ENCODE data around the gene RASSF8. TPM values are rescaled to one million over a fixed set of nuclear protein-coding genes. Genes with fewer than 3 reads are reported as not detected.
A peak's percentile ranks its signal among the peaks of the same experiment; 100 is the strongest.

The RASSF8 gene
- polyA plus RNA-seq, 4 donors = 0.22 to 6.0 (median 2.6) TPM

- Histone ChIP-seq H3K4me1 (ENCODE audit: control insufficient read depth in 3 of 3, insufficient read depth in 2 of 3, low read depth in 1 of 3, low read length in 2 of 3) (peaks cover 0 to 10% (median 0%) of the 10 kb centered on the region in 3 donors), H3K4me3 (ENCODE audit: low read depth in 1 of 3, low read length in 3 of 3) (no peak overlapping the region), H3K9me3 (ENCODE audit: control insufficient read depth in 2 of 2, insufficient read depth in 1 of 2, low read depth in 1 of 2, low read length in 1 of 2) (no peaks in the 10 kb centered on the region), H3K27me3 (ENCODE audit: control insufficient read depth in 3 of 3, insufficient read depth in 3 of 3, low read length in 3 of 3) (no peaks in the 10 kb centered on the region), H3K27ac (ENCODE audit: low read depth in 1 of 3, low read length in 2 of 3) (no peak overlapping the region), H3K36me3 (ENCODE audit: control insufficient read depth in 3 of 3, insufficient read depth in 2 of 3, low read depth in 1 of 3, low read length in 3 of 3) (no peaks in the 10 kb centered on the region)
- DNase-seq = no peak
- 69 to 77% (median 72%) methylated on average over 4 of the region's 4 CpGs for WGBS, 3 donors
- no peak for FAIRE-seq
These were observed 147.9 kb downstream of the RASSF8 start for GRCh38 chr12:26106347-26106746.

- FAIRE-seq = no peak
These were observed 150.4 kb downstream of the RASSF8 start for GRCh38 chr12:26108915-26109314.

GRCh38 chr12:26109343-26109881 lies 150.9 kb downstream of the RASSF8 start:
- H3K27ac ChIP-seq (ENCODE audit: low read depth in 1 of 3, low read length in 2 of 3) = no peak overlapping the region
- no peak for FAIRE-seq
- no peaks in the 10 kb centered on the region for H3K27me3 ChIP-seq (ENCODE audit: control insufficient read depth in 3 of 3, insufficient read depth in 3 of 3, low read length in 3 of 3)
- H3K4me3 ChIP-seq (ENCODE audit: low read depth in 1 of 3, low read length in 3 of 3) = no peak overlapping the region
- no peaks in the 10 kb centered on the region for H3K36me3 ChIP-seq (ENCODE audit: control insufficient read depth in 3 of 3, insufficient read depth in 2 of 3, low read depth in 1 of 3, low read length in 3 of 3)
- 69 to 82% (median 74%) methylated on average over 10 of the region's 10 CpGs for WGBS, 3 donors
- peaks cover 0 to 24% (median 5%) of the 10 kb centered on the region in 3 donors for H3K4me1 ChIP-seq (ENCODE audit: control insufficient read depth in 3 of 3, insufficient read depth in 2 of 3, low read depth in 1 of 3, low read length in 2 of 3)
- no peaks in the 10 kb centered on the region for H3K9me3 ChIP-seq (ENCODE audit: control insufficient read depth in 2 of 2, insufficient read depth in 1 of 2, low read depth in 1 of 2, low read length in 1 of 2)
- no peak for DNase-seq

More at GRCh38 chr12:26108915-26109314, 150.4 kb downstream of the RASSF8 start:
- DNase-seq = no peak
- Histone ChIP-seq H3K4me1 (ENCODE audit: control insufficient read depth in 3 of 3, insufficient read depth in 2 of 3, low read depth in 1 of 3, low read length in 2 of 3) (peaks cover 0 to 24% (median 5%) of the 10 kb centered on the region in 3 donors), H3K27me3 (ENCODE audit: control insufficient read depth in 3 of 3, insufficient read depth in 3 of 3, low read length in 3 of 3) (no peaks in the 10 kb centered on the region), H3K27ac (ENCODE audit: low read depth in 1 of 3, low read length in 2 of 3) (no peak overlapping the region), H3K9me3 (ENCODE audit: control insufficient read depth in 2 of 2, insufficient read depth in 1 of 2, low read depth in 1 of 2, low read length in 1 of 2) (no peaks in the 10 kb centered on the region), H3K4me3 (ENCODE audit: low read depth in 1 of 3, low read length in 3 of 3) (no peak overlapping the region), H3K36me3 (ENCODE audit: control insufficient read depth in 3 of 3, insufficient read depth in 2 of 3, low read depth in 1 of 3, low read length in 3 of 3) (no peaks in the 10 kb centered on the region)
- WGBS, 3 donors = 73 to 79% (median 75%) methylated on average over 2 of the region's 2 CpGs

GRCh38 chr12:26112232-26112631 lies 153.8 kb downstream of the RASSF8 start:
- H3K4me3 ChIP-seq (ENCODE audit: low read depth in 1 of 3, low read length in 3 of 3) = no peak overlapping the region
- H3K27me3 ChIP-seq (ENCODE audit: control insufficient read depth in 3 of 3, insufficient read depth in 3 of 3, low read length in 3 of 3) = no peaks in the 10 kb centered on the region
- WGBS, 3 donors = 76 to 79% (median 78%) methylated on average over 6 of the region's 6 CpGs
- no peaks in the 10 kb centered on the region for H3K36me3 ChIP-seq (ENCODE audit: control insufficient read depth in 3 of 3, insufficient read depth in 2 of 3, low read depth in 1 of 3, low read length in 3 of 3)
- DNase-seq = no peak
- H3K9me3 ChIP-seq (ENCODE audit: control insufficient read depth in 2 of 2, insufficient read depth in 1 of 2, low read depth in 1 of 2, low read length in 1 of 2) = no peaks in the 10 kb centered on the region
- H3K4me1 ChIP-seq (ENCODE audit: control insufficient read depth in 3 of 3, insufficient read depth in 2 of 3, low read depth in 1 of 3, low read length in 2 of 3) = peaks cover 2 to 50% (median 11%) of the 10 kb centered on the region in 3 donors
- H3K27ac ChIP-seq (ENCODE audit: low read depth in 1 of 3, low read length in 2 of 3) = peak overlapping the region in 1 of 3 donors; percentile 99
- FAIRE-seq = no peak

GRCh38 chr12:26112703-26113147 lies 154.2 kb downstream of the RASSF8 start:
- no peaks in the 10 kb centered on the region for H3K36me3 ChIP-seq (ENCODE audit: control insufficient read depth in 3 of 3, insufficient read depth in 2 of 3, low read depth in 1 of 3, low read length in 3 of 3)
- FAIRE-seq = no peak
- WGBS, 3 donors = 28 to 69% (median 50%) methylated on average over 8 of the region's 8 CpGs
- H3K4me1 ChIP-seq (ENCODE audit: control insufficient read depth in 3 of 3, insufficient read depth in 2 of 3, low read depth in 1 of 3, low read length in 2 of 3) = peaks cover 2 to 53% (median 11%) of the 10 kb centered on the region in 3 donors
- peak in 1 of 2 donors; percentile 36 for DNase-seq
- peak overlapping the region in 1 of 3 donors; percentile 99 for H3K27ac ChIP-seq (ENCODE audit: low read depth in 1 of 3, low read length in 2 of 3)
- no peaks in the 10 kb centered on the region for H3K27me3 ChIP-seq (ENCODE audit: control insufficient read depth in 3 of 3, insufficient read depth in 3 of 3, low read length in 3 of 3)
- no peak overlapping the region for H3K4me3 ChIP-seq (ENCODE audit: low read depth in 1 of 3, low read length in 3 of 3)
- no peaks in the 10 kb centered on the region for H3K9me3 ChIP-seq (ENCODE audit: control insufficient read depth in 2 of 2, insufficient read depth in 1 of 2, low read depth in 1 of 2, low read length in 1 of 2)

- DNase-seq = peak; percentile 12 to 68
- no peak for FAIRE-seq
- WGBS, 3 donors = 13 to 30% (median 19%) methylated on average over 6 of the region's 6 CpGs
- peaks cover 2 to 53% (median 11%) of the 10 kb centered on the region in 3 donors for H3K4me1 ChIP-seq (ENCODE audit: control insufficient read depth in 3 of 3, insufficient read depth in 2 of 3, low read depth in 1 of 3, low read length in 2 of 3)
- H3K27ac ChIP-seq (ENCODE audit: low read depth in 1 of 3, low read length in 2 of 3) = peak overlapping the region in 2 of 3 donors; percentile 79 to 99
- no peak overlapping the region for H3K4me3 ChIP-seq (ENCODE audit: low read depth in 1 of 3, low read length in 3 of 3)
- H3K27me3 ChIP-seq (ENCODE audit: control insufficient read depth in 3 of 3, insufficient read depth in 3 of 3, low read length in 3 of 3) = no peaks in the 10 kb centered on the region
- no peaks in the 10 kb centered on the region for H3K9me3 ChIP-seq (ENCODE audit: control insufficient read depth in 2 of 2, insufficient read depth in 1 of 2, low read depth in 1 of 2, low read length in 1 of 2)
- H3K36me3 ChIP-seq (ENCODE audit: control insufficient read depth in 3 of 3, insufficient read depth in 2 of 3, low read depth in 1 of 3, low read length in 3 of 3) = no peaks in the 10 kb centered on the region
These were observed 154.7 kb downstream of the RASSF8 start for GRCh38 chr12:26113181-26113654.

- Histone ChIP-seq H3K4me3 (ENCODE audit: low read depth in 1 of 3, low read length in 3 of 3) (peak overlapping the region; percentile 28 to 69 (median 37)), H3K9me3 (ENCODE audit: control insufficient read depth in 2 of 2, insufficient read depth in 1 of 2, low read depth in 1 of 2, low read length in 1 of 2) (no peaks in the 10 kb centered on the region), H3K27ac (ENCODE audit: low read depth in 1 of 3, low read length in 2 of 3) (peak overlapping the region; percentile 79 to 99 (median 94)), H3K27me3 (ENCODE audit: control insufficient read depth in 3 of 3, insufficient read depth in 3 of 3, low read length in 3 of 3) (no peaks in the 10 kb centered on the region), H3K4me1 (ENCODE audit: control insufficient read depth in 3 of 3, insufficient read depth in 2 of 3, low read depth in 1 of 3, low read length in 2 of 3) (peaks cover 2 to 53% (median 11%) of the 10 kb centered on the region in 3 donors), H3K36me3 (ENCODE audit: control insufficient read depth in 3 of 3, insufficient read depth in 2 of 3, low read depth in 1 of 3, low read length in 3 of 3) (no peaks in the 10 kb centered on the region)
- FAIRE-seq (no peak), DNase-seq (peak; percentile 98 to 100)
- 1% methylated on average over 53 to 72 of the region's 72 CpGs for WGBS, 3 donors
These were observed 155.6 kb downstream of the RASSF8 start for GRCh38 chr12:26113853-26114719.

GRCh38 chr12:26114720-26115401 lies 156.4 kb downstream of the RASSF8 start:
- FAIRE-seq = no peak
- Histone ChIP-seq H3K9me3 (ENCODE audit: control insufficient read depth in 2 of 2, insufficient read depth in 1 of 2, low read depth in 1 of 2, low read length in 1 of 2) (no peaks in the 10 kb centered on the region), H3K27me3 (ENCODE audit: control insufficient read depth in 3 of 3, insufficient read depth in 3 of 3, low read length in 3 of 3) (no peaks in the 10 kb centered on the region), H3K36me3 (ENCODE audit: control insufficient read depth in 3 of 3, insufficient read depth in 2 of 3, low read depth in 1 of 3, low read length in 3 of 3) (no peaks in the 10 kb centered on the region), H3K27ac (ENCODE audit: low read depth in 1 of 3, low read length in 2 of 3) (peak overlapping the region; percentile 25 to 96 (median 94)), H3K4me1 (ENCODE audit: control insufficient read depth in 3 of 3, insufficient read depth in 2 of 3, low read depth in 1 of 3, low read length in 2 of 3) (peaks cover 2 to 56% (median 11%) of the 10 kb centered on the region in 3 donors), H3K4me3 (ENCODE audit: low read depth in 1 of 3, low read length in 3 of 3) (peak overlapping the region in 1 of 3 donors; percentile 69)
- no peak for DNase-seq
- 17 to 36% (median 29%) methylated on average over 13 of the region's 13 CpGs for WGBS, 3 donors
